A673 (cell line): ENCODE data around the gene TMEM273. TPM values are rescaled to one million over a fixed set of nuclear protein-coding genes. Genes with fewer than 3 reads are reported as not detected.
A peak's percentile ranks its signal among the peaks of the same experiment; 100 is the strongest.

Experiments
- BruUV-seq: library from RNA; stranded (reverse); fragments of 400-500 nt; replicated peaks from 2 replicates; lab custom pipeline; 2021; lab: Mats Ljungman, UMichigan
- CTCF ChIA-PET: fragments of 300-600 bp; sonication (Branson Sonifier 250); formaldehyde crosslinking; loops from one replicate; lab custom pipeline; 2022; ENCODE audit warnings: antibody characterized with exemption; lab: Charles Lee
- POLR2A ChIA-PET: fragments of 300-600 bp; sonication (Branson Sonifier 250); formaldehyde crosslinking; loops from one replicate; lab custom pipeline; 2022; ENCODE audit warnings: antibody characterized with exemption; ENCODE audit not compliant: low non-redundant PET; lab: Charles Lee
- DNase-seq: peaks from one replicate; pipeline ENCODE4 v3.0.0-alpha.2; 2015; ENCODE audit warnings: low spot score
- H3K27ac ChIP-seq: fragments of 200-600 bp; sonication (generic); 2 replicates; pipeline ENCODE4 v1.5.1; 2016; ENCODE audit warnings: mixed run types, low read depth, mild to moderate bottlenecking, mixed read lengths, antibody characterized with exemption, low read length; ENCODE audit not compliant: poor library complexity, severe bottlenecking
- H3K27me3 ChIP-seq: fragments of 200-600 bp; sonication (generic); replicated peaks from 2 replicates; pipeline ENCODE4 v1.6.1; 2017; ENCODE audit warnings: mixed run types, low read depth, mild to moderate bottlenecking, mixed read lengths, antibody characterized with exemption, low read length; ENCODE audit not compliant: insufficient read depth, poor library complexity
- H3K36me3 ChIP-seq: fragments of 200-600 bp; sonication (generic); 2 replicates; pipeline ENCODE4 v1.6.1; 2016; ENCODE audit warnings: mixed run types, mild to moderate bottlenecking, mixed read lengths, antibody characterized with exemption, low read length; ENCODE audit not compliant: insufficient read depth, poor library complexity, severe bottlenecking
- H3K4me1 ChIP-seq: fragments of 200-600 bp; sonication (generic); 2 replicates; pipeline ENCODE4 v1.6.1; 2017; ENCODE audit warnings: mixed run types, mild to moderate bottlenecking, mixed read lengths, antibody characterized with exemption, low read length; ENCODE audit not compliant: insufficient read depth, poor library complexity, severe bottlenecking
- H3K4me3 ChIP-seq: fragments of 200-600 bp; sonication (generic); 2 replicates; pipeline ENCODE4 v1.5.1; 2016; ENCODE audit warnings: low read depth, mixed run types, mild to moderate bottlenecking, mixed read lengths, low read length; ENCODE audit not compliant: poor library complexity, severe bottlenecking
- H3K9me3 ChIP-seq: fragments of 200-600 bp; sonication (generic); 2 replicates; pipeline ENCODE4 v1.6.1; 2016; ENCODE audit warnings: mixed run types, low read depth, mild to moderate bottlenecking, mixed read lengths, antibody characterized with exemption, low read length; ENCODE audit not compliant: poor library complexity, severe bottlenecking
- EZH2 ChIP-seq: fragments of 200-600 bp; sonication (generic); IDR thresholded peaks from 2 replicates; pipeline ENCODE4 v1.6.1; 2017; ENCODE audit warnings: borderline replicate concordance, low read depth, mild to moderate bottlenecking, mixed read lengths, antibody characterized with exemption, low read length; ENCODE audit not compliant: poor library complexity, severe bottlenecking
- intact Hi-C: fragments of 100-400 bp; cut with micrococcal nuclease; formaldehyde crosslinking; loops from one replicate; pipeline ENCODE4 v1.10.0; 2022; ENCODE audit not compliant: unreplicated experiment
- total RNA-seq: library from RNA; stranded (reverse); gene quantifications from 2 replicates; pipeline ENCODE4 v1.2.3, GENCODE V29; 2021
- TF ChIP-seq, protein P1 (sequence below): fragments of 300-800, 200-600 bp; sonication (generic); conservative IDR thresholded peaks from 2 replicates; pipeline ENCODE4 v1.5.1; 2017; ENCODE audit warnings: low read depth, mild to moderate bottlenecking, antibody characterized with exemption, low read length, moderate library complexity, mixed read lengths

The TMEM273 gene
- total RNA-seq, 1 experiment from 2014 or later: not detected

DNA sequence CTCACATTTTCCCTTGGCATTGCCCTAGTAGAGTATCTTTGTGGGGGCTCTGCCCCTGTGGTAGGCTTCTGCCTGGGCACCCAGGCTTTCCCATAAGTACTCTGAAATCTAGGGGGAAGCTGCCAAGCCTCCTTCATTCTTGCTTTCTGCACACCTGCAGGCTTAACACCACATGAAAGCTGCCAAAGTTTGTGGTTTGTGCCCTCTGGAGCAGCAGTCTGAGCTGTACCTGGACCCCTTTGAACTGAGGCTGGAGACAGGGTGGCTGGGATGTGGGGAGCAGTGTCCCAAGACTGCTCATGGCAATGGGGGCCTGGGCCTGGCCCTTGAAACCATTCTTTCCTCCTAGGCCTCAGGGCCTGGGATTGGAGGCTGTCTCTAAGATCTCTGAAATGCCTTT is 35.0 kb upstream of the TMEM273 start:
- no peak for TF ChIP-seq EZH2
- TF ChIP-seq, protein P1, sequence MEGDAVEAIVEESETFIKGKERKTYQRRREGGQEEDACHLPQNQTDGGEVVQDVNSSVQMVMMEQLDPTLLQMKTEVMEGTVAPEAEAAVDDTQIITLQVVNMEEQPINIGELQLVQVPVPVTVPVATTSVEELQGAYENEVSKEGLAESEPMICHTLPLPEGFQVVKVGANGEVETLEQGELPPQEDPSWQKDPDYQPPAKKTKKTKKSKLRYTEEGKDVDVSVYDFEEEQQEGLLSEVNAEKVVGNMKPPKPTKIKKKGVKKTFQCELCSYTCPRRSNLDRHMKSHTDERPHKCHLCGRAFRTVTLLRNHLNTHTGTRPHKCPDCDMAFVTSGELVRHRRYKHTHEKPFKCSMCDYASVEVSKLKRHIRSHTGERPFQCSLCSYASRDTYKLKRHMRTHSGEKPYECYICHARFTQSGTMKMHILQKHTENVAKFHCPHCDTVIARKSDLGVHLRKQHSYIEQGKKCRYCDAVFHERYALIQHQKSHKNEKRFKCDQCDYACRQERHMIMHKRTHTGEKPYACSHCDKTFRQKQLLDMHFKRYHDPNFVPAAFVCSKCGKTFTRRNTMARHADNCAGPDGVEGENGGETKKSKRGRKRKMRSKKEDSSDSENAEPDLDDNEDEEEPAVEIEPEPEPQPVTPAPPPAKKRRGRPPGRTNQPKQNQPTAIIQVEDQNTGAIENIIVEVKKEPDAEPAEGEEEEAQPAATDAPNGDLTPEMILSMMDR: no peak
- CTCF ChIA-PET: no interaction called here

DNA sequence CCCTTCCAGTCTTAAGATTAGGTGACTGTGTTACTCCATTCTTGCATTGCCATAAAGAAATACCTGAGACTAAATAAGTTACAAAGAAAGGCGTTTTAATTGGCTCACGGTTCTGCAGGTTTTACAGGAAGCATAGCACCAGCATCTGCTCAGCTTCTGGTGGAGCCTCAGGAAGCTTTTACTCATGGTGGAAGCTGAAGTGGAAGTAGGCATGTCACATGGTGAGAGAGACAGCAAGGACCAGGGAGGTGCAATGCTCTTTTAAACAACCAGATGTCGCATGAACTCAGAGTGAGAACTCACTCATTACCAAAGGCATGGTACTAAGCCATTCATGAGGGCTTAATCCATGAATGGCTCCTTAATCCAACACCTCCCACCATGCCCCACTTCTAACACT is 34.0 kb upstream of the TMEM273 start:
- Histone ChIP-seq H3K4me3 (no peak overlapping the region), H3K27me3 (peaks cover 11% of the 10 kb centered on the region), H3K27ac (no peak overlapping the region), H3K36me3 (no peaks in the 10 kb centered on the region), H3K9me3 (no peaks in the 10 kb centered on the region), H3K4me1 (no peaks in the 10 kb centered on the region)
- TF ChIP-seq, protein P1: 0 out of 2 replicates have a peak, but pooled peaks have one; percentile 20
- TF ChIP-seq EZH2: no peak
- ChIA-PET CTCF (no interaction called here), POLR2A (no interaction called here)
- no peak for DNase-seq
- intact Hi-C loops: no loop called here
- no TSS peak for BruUV-seq

More for the DNA sequence above, 35.0 kb upstream of the TMEM273 start:
- Histone ChIP-seq H3K4me3 (no peak overlapping the region), H3K36me3 (no peaks in the 10 kb centered on the region), H3K27ac (no peak overlapping the region), H3K27me3 (peaks cover 1% of the 10 kb centered on the region), H3K4me1 (no peaks in the 10 kb centered on the region), H3K9me3 (no peaks in the 10 kb centered on the region)
- intact Hi-C loops: no loop called here
- no TSS peak for BruUV-seq
- DNase-seq: no peak
- POLR2A ChIA-PET: no interaction called here

DNA sequence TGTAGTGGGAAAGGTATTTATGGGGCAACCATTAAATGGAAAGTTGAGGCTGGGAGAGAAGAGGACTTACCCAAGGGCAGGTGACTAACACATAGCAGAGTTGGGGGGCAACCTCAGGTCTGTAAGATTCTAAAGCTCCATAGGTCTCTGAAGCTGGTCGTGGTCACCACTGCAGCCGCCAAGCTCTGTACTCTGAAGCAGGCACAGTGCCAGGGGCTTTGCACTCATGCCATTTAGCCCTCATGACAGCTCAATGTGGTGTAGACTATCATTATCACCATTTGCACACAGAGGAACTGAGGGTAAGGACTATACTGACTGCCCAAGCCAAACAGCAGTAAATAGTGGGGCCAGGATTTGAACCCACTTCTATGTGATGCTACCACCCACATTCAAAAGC is 32.5 kb upstream of the TMEM273 start:
- ChIA-PET CTCF (no interaction called here), POLR2A (no interaction called here)
- TF ChIP-seq EZH2: no peak
- intact Hi-C loops: no loop called here
- Histone ChIP-seq H3K27me3 (peaks cover 12% of the 10 kb centered on the region), H3K27ac (no peak overlapping the region), H3K9me3 (no peaks in the 10 kb centered on the region), H3K36me3 (no peaks in the 10 kb centered on the region), H3K4me3 (no peak overlapping the region), H3K4me1 (no peaks in the 10 kb centered on the region)
- DNase-seq: no peak
- no TSS peak for BruUV-seq

DNA sequence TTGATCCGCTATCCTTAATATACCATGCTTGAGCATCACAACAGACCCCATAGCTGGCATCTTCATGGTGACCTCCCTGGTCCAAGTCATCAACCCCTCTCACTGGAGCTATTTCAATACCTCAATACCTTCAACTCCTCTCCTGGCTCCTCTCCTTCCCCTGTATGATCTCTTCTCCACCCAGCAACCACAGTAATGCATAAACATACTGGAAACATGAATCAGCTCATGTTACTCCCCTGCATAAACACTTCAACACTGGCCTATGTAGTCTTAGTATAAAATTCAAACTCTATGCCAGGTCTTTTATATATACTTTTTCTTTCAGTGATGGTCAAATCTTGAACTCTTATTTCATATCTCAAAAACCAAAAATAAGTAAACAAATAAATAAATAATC is 31.8 kb upstream of the TMEM273 start:
- H3K4me1 ChIP-seq: no peaks in the 10 kb centered on the region
- intact Hi-C loops: no loop called here
- TF ChIP-seq, protein P1: no peak
- TF ChIP-seq EZH2: no peak
- BruUV-seq: no TSS peak
- no peak overlapping the region for H3K4me3 ChIP-seq
- ChIA-PET CTCF (no interaction called here), POLR2A (no interaction called here)
- no peak overlapping the region for H3K27ac ChIP-seq
- no peaks in the 10 kb centered on the region for H3K9me3 ChIP-seq
- peaks cover 19% of the 10 kb centered on the region for H3K27me3 ChIP-seq
- no peak for DNase-seq
- H3K36me3 ChIP-seq: no peaks in the 10 kb centered on the region
